Stimulated activated CD4-positive, alpha-beta T cell treated with anti-CD3 and anti-CD28 coated beads, Interleukin-1b, Interleukin-23, amount 100 ng/mL, for 1 hour (primary cell): ENCODE measurements around the gene PHAX.
"Not testable (repeated sequence)": the region's sequence is repeated elsewhere in the genome, so short reads cannot be mapped to it uniquely, and the experiment has no call there.

Experiments
- DNase-seq, 2 donors: peaks; one replicate each; pipeline ENCODE4 v3.0.0-alpha.2; 2020; ENCODE audit warnings: low read depth in 2 of 2

PHAX gene

GRCh38 chr5:126600631-126601511, at the start of gene PHAX:
PHAX (plus strand) TSS chr5:126600947; CDS start chr5:126600963, 16 bp downstream.
- peak; percentile 29 to 56 for DNase-seq

GRCh38 chr5:126552614-126553013, 48.1 kb upstream of the PHAX start:
- DNase-seq: no peak

GRCh38 chr5:126555101-126555500, 45.6 kb upstream of the PHAX start:
- not testable (repeated sequence) for DNase-seq

- DNase-seq: no peak
These were observed 38.8 kb upstream of the PHAX start for GRCh38 chr5:126561908-126562307.

- DNase-seq: no peak
These were observed 37.9 kb upstream of the PHAX start for GRCh38 chr5:126562823-126563222.

- DNase-seq: no peak
These were observed 32.5 kb upstream of the PHAX start for GRCh38 chr5:126568206-126568755.

- DNase-seq: no peak
These were observed 25.1 kb upstream of the PHAX start for GRCh38 chr5:126575644-126576043.

GRCh38 chr5:126576974-126577373, 23.8 kb upstream of the PHAX start:
- no peak for DNase-seq

- DNase-seq: no peak
These were observed 23.3 kb upstream of the PHAX start for GRCh38 chr5:126577415-126577814.

- no peak for DNase-seq
These were observed 21.0 kb upstream of the PHAX start for GRCh38 chr5:126579716-126580115.

GRCh38 chr5:126583761-126584160, 17.0 kb upstream of the PHAX start:
- DNase-seq: no peak

- DNase-seq: no peak
These were observed 13.0 kb upstream of the PHAX start for GRCh38 chr5:126587551-126588390.

- no peak for DNase-seq
These were observed 11.0 kb upstream of the PHAX start for GRCh38 chr5:126589536-126590297.

GRCh38 chr5:126591549-126591948, 9.2 kb upstream of the PHAX start:
- DNase-seq: no peak

GRCh38 chr5:126594748-126595485, 5.8 kb upstream of the PHAX start, which contains the start of gene ALDH7A1:
ALDH7A1 (minus strand) TSS chr5:126595219; CDS start chr5:126595198, 21 bp downstream.
- DNase-seq: peak in 1 of 2 donors; percentile 10

- no peak for DNase-seq
These were observed 5.2 kb upstream of the PHAX start for GRCh38 chr5:126595486-126596083.

- DNase-seq: no peak
These were observed 3.6 kb upstream of the PHAX start for GRCh38 chr5:126597156-126597555.

- DNase-seq: no peak
These were observed 1.2 kb upstream of the PHAX start for GRCh38 chr5:126599499-126599898.

- not testable (repeated sequence) for DNase-seq
These were observed 646 bp upstream of the PHAX start for GRCh38 chr5:126599971-126600630.
